GM18507 (cell line): ENCODE measurements around the gene LAMA2.

ENCODE experiments used
- DNase-seq: peaks from one replicate; pipeline ENCODE4 v3.0.0; 2011; ENCODE audit warnings: low read depth; ENCODE audit not compliant: insufficient read length; ENCODE audit errors: extremely low spot score
- FAIRE-seq: peaks from 2 replicates; lab custom pipeline; 2011; peaks lifted over from hg19 to GRCh38; lab: Jason Lieb, UNC

The LAMA2 gene

GRCh38 chr6:128882991-128883611 is at the start of gene LAMA2:
TSS of gene LAMA2 (plus strand) at chr6:128883138. CDS start at chr6:128883246, 108 bp downstream.
- DNase-seq = no peak
- no peak for FAIRE-seq

GRCh38 chr6:128836761-128837160 is 46.2 kb upstream of the LAMA2 start:
- no peak for FAIRE-seq

GRCh38 chr6:128841518-128841917 is 41.4 kb upstream of the LAMA2 start:
- no peak for DNase-seq
- no peak for FAIRE-seq

More at GRCh38 chr6:128836761-128837160, 46.2 kb upstream of the LAMA2 start:
- DNase-seq = no peak

GRCh38 chr6:128844598-128844997 is 38.3 kb upstream of the LAMA2 start:
- FAIRE-seq (no peak), DNase-seq (no peak)

- FAIRE-seq = no peak
These were observed 35.3 kb upstream of the LAMA2 start for GRCh38 chr6:128847431-128848210.

GRCh38 chr6:128848212-128848935 is 34.6 kb upstream of the LAMA2 start:
- no peak for FAIRE-seq
- no peak for DNase-seq

More at GRCh38 chr6:128847431-128848210, 35.3 kb upstream of the LAMA2 start:
- DNase-seq = no peak

GRCh38 chr6:128855581-128856085 is 27.3 kb upstream of the LAMA2 start:
- FAIRE-seq (no peak), DNase-seq (no peak)

GRCh38 chr6:128857806-128858205 is 25.1 kb upstream of the LAMA2 start:
- DNase-seq = no peak
- no peak for FAIRE-seq

- no peak for FAIRE-seq
- DNase-seq = no peak
These were observed 22.2 kb upstream of the LAMA2 start for GRCh38 chr6:128860782-128861181.

GRCh38 chr6:128863983-128864382 is 19.0 kb upstream of the LAMA2 start:
- FAIRE-seq = no peak
- DNase-seq = no peak

GRCh38 chr6:128870746-128871145 is 12.2 kb upstream of the LAMA2 start:
- DNase-seq = no peak
- FAIRE-seq = no peak

- no peak for FAIRE-seq
- DNase-seq = no peak
These were observed 8.1 kb upstream of the LAMA2 start for GRCh38 chr6:128874863-128875262.

- no peak for FAIRE-seq
- no peak for DNase-seq
These were observed 378 bp upstream of the LAMA2 start for GRCh38 chr6:128882560-128882959.

- DNase-seq (no peak), FAIRE-seq (no peak)
These were observed 968 bp downstream of the LAMA2 start for GRCh38 chr6:128883906-128884305.

- DNase-seq = no peak
- no peak for FAIRE-seq
These were observed 2.4 kb downstream of the LAMA2 start for GRCh38 chr6:128885381-128885780.

GRCh38 chr6:128886706-128887105 is 3.8 kb downstream of the LAMA2 start:
- no peak for FAIRE-seq
- no peak for DNase-seq

GRCh38 chr6:128888444-128889175 is 5.7 kb downstream of the LAMA2 start:
- DNase-seq (no peak), FAIRE-seq (no peak)

- FAIRE-seq (no peak), DNase-seq (no peak)
These were observed 6.9 kb downstream of the LAMA2 start for GRCh38 chr6:128889870-128890269.

- no peak for DNase-seq
- no peak for FAIRE-seq
These were observed 9.1 kb downstream of the LAMA2 start for GRCh38 chr6:128892079-128892478.
